Keratinocyte (primary cell): ENCODE results near the gene CTIF. TPM values are rescaled to one million over a fixed set of nuclear protein-coding genes. Genes with fewer than 3 reads are reported as not detected.

ENCODE experiments used
- DNase-seq: peaks from one replicate; pipeline ENCODE4 v3.0.0-alpha.2; 2011; ENCODE audit warnings: low read depth, missing footprints, low spot score
- FAIRE-seq: peaks from 2 replicates; lab custom pipeline; 2011; peaks lifted over from hg19 to GRCh38; lab: Jason Lieb, UNC
- H2AFZ ChIP-seq: 2 replicates; pipeline ENCODE4 v1.6.0; 2012; ENCODE audit warnings: low read length, control low read depth, inconsistent platforms; ENCODE audit not compliant: control insufficient read depth
- H3K27ac ChIP-seq: 2 replicates; pipeline ENCODE4 v1.5.1; 2011; ENCODE audit warnings: low read length; ENCODE audit not compliant: control insufficient read depth, insufficient read depth
- H3K27me3 ChIP-seq: 3 replicates; pipeline ENCODE4 v1.6.0; 2011; ENCODE audit warnings: low read length; ENCODE audit not compliant: control insufficient read depth, insufficient read depth; ENCODE audit errors: extremely low read depth
- H3K36me3 ChIP-seq, 2 experiments: 2 replicates in 1 of 2; 3 replicates in 1 of 2; pipeline ENCODE4 v1.5.1; 2011; ENCODE audit warnings: low read length in 2 of 2, mild to moderate bottlenecking in 1 of 2; ENCODE audit not compliant: control insufficient read depth in 2 of 2, insufficient read depth in 2 of 2; ENCODE audit errors: extremely low read depth in 1 of 2
- H3K4me1 ChIP-seq: 3 replicates; pipeline ENCODE4 v1.5.1; 2011; ENCODE audit warnings: low read length; ENCODE audit not compliant: control insufficient read depth, insufficient read depth; ENCODE audit errors: extremely low read depth
- H3K4me2 ChIP-seq: 3 replicates; pipeline ENCODE4 v1.6.0; 2011; ENCODE audit warnings: low read depth, low read length; ENCODE audit not compliant: control insufficient read depth, insufficient read depth; ENCODE audit errors: extremely low read depth
- H3K4me3 ChIP-seq, 3 experiments: fragments of 200-600 bp in 1 of 3; sonication (generic) in 1 of 3; 2 replicates in 2 of 3; 3 replicates in 1 of 3; pipeline ENCODE4 v1.5.1; 2011 to 2016; ENCODE audit warnings: low read length in 3 of 3, mild to moderate bottlenecking in 3 of 3, control low read depth in 2 of 3, inconsistent platforms in 1 of 3, low read depth in 1 of 3, mixed read lengths in 1 of 3, mixed run types in 1 of 3, moderate library complexity in 1 of 3; ENCODE audit not compliant: control insufficient read depth in 2 of 3, insufficient read depth in 2 of 3; ENCODE audit errors: extremely low read depth in 1 of 3
- H3K79me2 ChIP-seq: 2 replicates; pipeline ENCODE4 v1.6.0; 2012; ENCODE audit warnings: low read length; ENCODE audit not compliant: control insufficient read depth, insufficient read depth
- H3K9ac ChIP-seq: 3 replicates; pipeline ENCODE4 v1.6.0; 2011; ENCODE audit warnings: low read length; ENCODE audit not compliant: control insufficient read depth, insufficient read depth; ENCODE audit errors: extremely low read depth
- H3K9me1 ChIP-seq: 3 replicates; pipeline ENCODE4 v1.6.0; 2011; ENCODE audit warnings: low read length; ENCODE audit not compliant: control insufficient read depth, insufficient read depth; ENCODE audit errors: extremely low read depth
- H3K9me3 ChIP-seq: 2 replicates; pipeline ENCODE4 v1.5.1; 2012; ENCODE audit warnings: low read depth, low read length; ENCODE audit not compliant: control insufficient read depth
- H4K20me1 ChIP-seq: 3 replicates; pipeline ENCODE4 v1.6.0; 2011; ENCODE audit warnings: low read length; ENCODE audit not compliant: control insufficient read depth, insufficient read depth; ENCODE audit errors: extremely low read depth
- CTCF ChIP-seq, 3 experiments: IDR thresholded peaks in 1 of 3; conservative IDR thresholded peaks in 1 of 3; optimal IDR thresholded peaks in 1 of 3; 2 replicates in 2 of 3; 3 replicates in 1 of 3; pipeline versions ENCODE3 to v1.5.1; 2011; ENCODE audit warnings: low read length in 3 of 3, mild to moderate bottlenecking in 3 of 3, moderate library complexity in 2 of 3, control low read depth in 1 of 3, inconsistent platforms in 1 of 3; ENCODE audit not compliant: insufficient read depth in 2 of 3; ENCODE audit errors: extremely low read depth in 1 of 3
- EZH2 ChIP-seq: IDR thresholded peaks from one replicate; pipeline ENCODE4 v1.6.1; 2012; ENCODE audit warnings: inconsistent platforms, mild to moderate bottlenecking, low read length, moderate library complexity
- dilution Hi-C: fragments of 300-500 bp; cut with MboI; formaldehyde crosslinking; loops from one replicate; pipeline ENCODE4 v1.7.0; 2020; ENCODE audit warnings: low sequenced_read_pairs; ENCODE audit not compliant: extremely low pct_ligation_motif_present
- polyA plus RNA-seq, 5 experiments: library from polyadenylated mRNA; depleted of rRNA in 3 of 5; stranded (reverse) in 3 of 5; stranded (forward) in 1 of 5; unstranded in 1 of 5; fragments of >200 nt; gene quantifications; 1 replicate in 1 of 5; 2 replicates in 3 of 5; 3 replicates in 1 of 5; pipeline versions ENCODE4 v1.2.1 to v1.2.3, GENCODE V29; 2011 to 2012; ENCODE audit warnings: missing spikeins in 2 of 5, low read depth in 1 of 5, low replicate concordance in 1 of 5

Gene CTIF
- polyA plus RNA-seq, 1 donor (not counting 4 experiments of a cell fraction or from before 2014, with no cell fraction given), result 15.0 TPM

- DNase-seq (no peak), FAIRE-seq (peak; percentile 23)
- Histone ChIP-seq H4K20me1 (no peaks in the 10 kb centered on the region), H3K27ac (no peak overlapping the region), H3K36me3 (peaks cover 0 to 1% of the 10 kb centered on the region in 2 experiments), H3K9me1 (peaks cover 5% of the 10 kb centered on the region), H3K4me3 (no peak overlapping the region), H3K79me2 (peaks cover 67% of the 10 kb centered on the region), H3K9me3 (no peaks in the 10 kb centered on the region), H2AFZ (no peak overlapping the region), H3K9ac (no peak overlapping the region), H3K4me2 (no peak overlapping the region), H3K4me1 (peaks cover 21% of the 10 kb centered on the region), H3K27me3 (no peaks in the 10 kb centered on the region)
- TF ChIP-seq EZH2 (no peak), CTCF (optimal IDR thresholded peaks at IDR 0.05 in 1 of 3, IDR thresholded peaks at IDR 0.05 in 1 of 3, conservative IDR thresholded peaks at IDR 0.05 in 1 of 3; ENCODE audit: extremely low read depth in 1 of 3, insufficient read depth in 2 of 3, low read length in 3 of 3) (no peak)
- dilution Hi-C loops, result no loop called here
These were observed 28.6 kb downstream of the CTIF start for GRCh38 chr18:48567388-48567787.

GRCh38 chr18:48569139-48569914 lies 30.5 kb downstream of the CTIF start:
- TF ChIP-seq CTCF (optimal IDR thresholded peaks at IDR 0.05 in 1 of 3, IDR thresholded peaks at IDR 0.05 in 1 of 3, conservative IDR thresholded peaks at IDR 0.05 in 1 of 3; ENCODE audit: extremely low read depth in 1 of 3, insufficient read depth in 2 of 3, low read length in 3 of 3) (no peak), EZH2 (no peak)
- H3K4me2 ChIP-seq, result no peak overlapping the region
- no peak overlapping the region for H3K9ac ChIP-seq
- DNase-seq, result no peak
- no peaks in the 10 kb centered on the region for H3K27me3 ChIP-seq
- dilution Hi-C loops, result no loop called here
- peaks cover 68% of the 10 kb centered on the region for H3K79me2 ChIP-seq
- H4K20me1 ChIP-seq, result no peaks in the 10 kb centered on the region
- H3K4me1 ChIP-seq, result peaks cover 9% of the 10 kb centered on the region
- no peaks in the 10 kb centered on the region for H3K9me3 ChIP-seq
- H3K27ac ChIP-seq, result no peak overlapping the region
- H2AFZ ChIP-seq, result no peak overlapping the region
- no peak overlapping the region for H3K4me3 ChIP-seq
- peaks cover 5% of the 10 kb centered on the region for H3K9me1 ChIP-seq
- peaks cover 0 to 1% of the 10 kb centered on the region in 2 experiments for H3K36me3 ChIP-seq
- no peak for FAIRE-seq
